MCF 10A (cell line): ENCODE results near the gene ARHGAP21. TPM values are rescaled to one million over a fixed set of nuclear protein-coding genes. Genes with fewer than 3 reads are reported as not detected.

ENCODE experiments used
- BruUV-seq: library from RNA; stranded (reverse); fragments of 400-500 nt; replicated peaks from 2 replicates; lab custom pipeline; 2021; lab: Mats Ljungman, UMichigan
- CTCF ChIA-PET: fragments of 300-600 bp; sonication (Branson Sonifier 250); formaldehyde crosslinking; extraction: SDS; loops from one replicate; lab custom pipeline; 2021; ENCODE audit warnings: antibody characterized with exemption, inconsistent platforms; lab: Yijun Ruan, JAX
- POLR2A ChIA-PET: fragments of 300-600, 350-650 bp; sonication (Branson Sonifier 250); formaldehyde crosslinking; extraction: SDS; loops from one replicate; lab custom pipeline; 2020; ENCODE audit warnings: antibody characterized with exemption, inconsistent platforms; lab: Yijun Ruan, JAX
- DNase-seq: peaks from one replicate; pipeline ENCODE4 v3.0.0-alpha.2; 2018; ENCODE audit not compliant: unreplicated experiment
- H3K27ac Mint-ChIP-seq: one replicate; pipeline ENCODE4 v1.8.0; 2022; ENCODE audit warnings: mild to moderate bottlenecking, low read depth, mixed read lengths; ENCODE audit not compliant: unreplicated experiment
- H3K27me3 Mint-ChIP-seq: one replicate; pipeline ENCODE4 v1.8.0; 2022; ENCODE audit warnings: mixed read lengths; ENCODE audit not compliant: insufficient read depth, unreplicated experiment
- H3K36me3 Mint-ChIP-seq: one replicate; pipeline ENCODE4 v1.8.0; 2022; ENCODE audit warnings: mild to moderate bottlenecking, moderate library complexity, mixed read lengths; ENCODE audit not compliant: insufficient read depth, unreplicated experiment
- H3K4me1 Mint-ChIP-seq: one replicate; pipeline ENCODE4 v1.8.0; 2022; ENCODE audit warnings: mixed read lengths; ENCODE audit not compliant: insufficient read depth, unreplicated experiment
- H3K4me3 Mint-ChIP-seq: one replicate; pipeline ENCODE4 v1.8.0; 2022; ENCODE audit warnings: mild to moderate bottlenecking, moderate library complexity, mixed read lengths; ENCODE audit not compliant: unreplicated experiment
- H3K9me3 Mint-ChIP-seq: one replicate; pipeline ENCODE4 v1.8.0; 2022; ENCODE audit warnings: mixed read lengths; ENCODE audit not compliant: unreplicated experiment
- intact Hi-C: fragments of 100-400 bp; cut with micrococcal nuclease; formaldehyde crosslinking; loops from 2 replicates; pipeline ENCODE4 v1.14.1; 2022
- total RNA-seq: library from RNA; stranded (reverse); gene quantifications from 2 replicates; pipeline ENCODE4 v1.2.3, GENCODE V29; 2022
- TF ChIP-seq, protein P1 (sequence below): fragments of 200-600 bp; IDR thresholded peaks from one replicate; pipeline ENCODE4 v1.8.0; 2022; ENCODE audit warnings: antibody characterized with exemption, mild to moderate bottlenecking; ENCODE audit not compliant: unreplicated experiment

Gene ARHGAP21
- total RNA-seq, 1 experiment from 2014 or later = 85.1 TPM

DNA sequence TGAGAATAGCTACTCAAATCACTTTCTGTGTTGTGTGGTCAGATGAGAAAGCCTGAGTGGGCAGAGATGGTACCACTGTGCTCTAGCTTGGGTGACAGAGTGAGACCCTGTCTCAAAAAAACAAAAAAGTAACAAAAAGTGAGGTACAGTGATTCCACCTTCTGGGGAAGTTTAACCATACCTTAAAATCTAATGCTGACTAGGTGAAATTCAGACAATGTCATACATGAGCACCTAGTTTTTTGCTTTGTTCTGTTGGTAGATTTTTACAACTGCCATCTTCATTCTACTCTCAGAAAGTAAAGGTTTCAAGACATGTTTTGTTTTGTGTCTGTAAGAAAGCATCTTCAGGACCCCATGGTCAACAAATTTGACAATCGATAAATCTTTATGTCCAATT, 144.2 kb downstream of the ARHGAP21 start:
- Mint-ChIP-seq H3K36me3 (peaks cover 29% of the 10 kb centered on the region), H3K27me3 (no peaks in the 10 kb centered on the region), H3K4me3 (no peak overlapping the region), H3K27ac (no peak overlapping the region), H3K9me3 (no peaks in the 10 kb centered on the region), H3K4me1 (peaks cover 6% of the 10 kb centered on the region)
- POLR2A ChIA-PET = no interaction called here
- intact Hi-C loops = no loop called here
- CTCF ChIA-PET = interaction anchor here (1.0 kb wide), 1 partner anchor 10 kb away, joined by 3 read pairs; no protein-coding TSS in a partner anchor
- TF ChIP-seq, protein P1, sequence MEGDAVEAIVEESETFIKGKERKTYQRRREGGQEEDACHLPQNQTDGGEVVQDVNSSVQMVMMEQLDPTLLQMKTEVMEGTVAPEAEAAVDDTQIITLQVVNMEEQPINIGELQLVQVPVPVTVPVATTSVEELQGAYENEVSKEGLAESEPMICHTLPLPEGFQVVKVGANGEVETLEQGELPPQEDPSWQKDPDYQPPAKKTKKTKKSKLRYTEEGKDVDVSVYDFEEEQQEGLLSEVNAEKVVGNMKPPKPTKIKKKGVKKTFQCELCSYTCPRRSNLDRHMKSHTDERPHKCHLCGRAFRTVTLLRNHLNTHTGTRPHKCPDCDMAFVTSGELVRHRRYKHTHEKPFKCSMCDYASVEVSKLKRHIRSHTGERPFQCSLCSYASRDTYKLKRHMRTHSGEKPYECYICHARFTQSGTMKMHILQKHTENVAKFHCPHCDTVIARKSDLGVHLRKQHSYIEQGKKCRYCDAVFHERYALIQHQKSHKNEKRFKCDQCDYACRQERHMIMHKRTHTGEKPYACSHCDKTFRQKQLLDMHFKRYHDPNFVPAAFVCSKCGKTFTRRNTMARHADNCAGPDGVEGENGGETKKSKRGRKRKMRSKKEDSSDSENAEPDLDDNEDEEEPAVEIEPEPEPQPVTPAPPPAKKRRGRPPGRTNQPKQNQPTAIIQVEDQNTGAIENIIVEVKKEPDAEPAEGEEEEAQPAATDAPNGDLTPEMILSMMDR = no peak
- no peak for DNase-seq
- BruUV-seq = no TSS peak

DNA sequence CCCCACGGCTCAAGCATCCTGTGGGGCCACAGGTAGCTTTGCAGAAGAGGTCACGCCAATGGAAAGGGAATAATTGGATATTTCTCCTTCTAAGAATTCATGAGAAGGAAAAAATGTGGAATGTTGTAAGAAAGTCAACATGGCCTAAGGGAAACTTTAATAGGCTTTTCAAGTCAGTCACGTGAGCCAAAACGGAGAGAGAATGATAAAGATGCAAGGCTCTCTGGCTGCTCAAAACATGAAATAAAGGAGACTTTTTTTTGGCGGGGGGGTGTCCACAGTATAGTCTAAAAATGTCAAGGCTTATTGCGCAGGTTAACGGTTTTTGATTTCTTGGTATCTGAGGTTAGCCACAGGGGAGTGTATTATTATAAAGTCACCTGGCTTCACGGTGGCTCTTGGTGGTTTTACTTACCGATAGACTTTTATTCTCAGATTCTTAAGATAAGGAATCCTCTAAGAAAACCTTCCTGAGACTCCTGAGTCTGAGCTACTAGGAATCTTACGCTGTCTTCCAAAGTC, 148.1 kb downstream of the ARHGAP21 start:
- no peaks in the 10 kb centered on the region for H3K27me3 Mint-ChIP-seq
- peaks cover 6% of the 10 kb centered on the region for H3K4me1 Mint-ChIP-seq
- TF ChIP-seq, protein P1 = no peak
- no peak overlapping the region for H3K4me3 Mint-ChIP-seq
- peaks cover 21% of the 10 kb centered on the region for H3K36me3 Mint-ChIP-seq
- H3K27ac Mint-ChIP-seq = no peak overlapping the region
- DNase-seq = no peak
- no TSS peak for BruUV-seq
- POLR2A ChIA-PET = no interaction called here
- intact Hi-C loops = no loop called here
- CTCF ChIA-PET = interaction anchor here (0.7 kb wide), 1 partner anchor 23 kb away, joined by 3 read pairs; no protein-coding TSS in a partner anchor
- no peaks in the 10 kb centered on the region for H3K9me3 Mint-ChIP-seq

DNA sequence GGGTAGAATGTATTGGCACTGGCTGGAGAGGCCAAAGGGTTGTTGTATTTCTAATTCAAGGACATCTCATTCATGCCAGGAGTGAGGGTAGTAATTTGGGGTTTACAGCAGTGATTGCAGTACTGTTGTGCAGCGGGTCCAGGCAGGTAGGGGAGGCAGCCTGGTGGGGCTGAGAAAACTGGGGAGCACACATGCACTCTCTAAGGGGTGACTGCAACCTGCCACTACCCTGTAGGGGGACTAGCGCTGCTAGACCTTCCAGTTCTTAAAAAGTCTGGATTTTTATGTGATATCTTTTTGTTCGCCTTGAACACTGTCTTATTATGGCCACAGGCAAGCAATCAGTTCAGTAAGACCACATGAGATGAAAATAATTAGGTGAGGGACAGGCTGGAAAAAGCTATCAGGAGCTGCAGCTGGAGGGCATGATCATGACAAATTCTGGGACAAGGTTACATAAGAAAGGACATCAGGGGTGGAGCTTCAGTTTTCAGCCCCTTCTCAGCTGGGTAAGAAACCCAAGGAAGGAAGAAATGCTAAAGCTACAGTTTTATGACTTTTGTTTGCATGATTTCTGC, 149.0 kb downstream of the ARHGAP21 start:
- no peaks in the 10 kb centered on the region for H3K27me3 Mint-ChIP-seq
- ChIA-PET POLR2A (no interaction called here), CTCF (no interaction called here)
- peaks cover 12% of the 10 kb centered on the region for H3K36me3 Mint-ChIP-seq
- no peaks in the 10 kb centered on the region for H3K9me3 Mint-ChIP-seq
- no peak overlapping the region for H3K4me3 Mint-ChIP-seq
- no TSS peak for BruUV-seq
- TF ChIP-seq, protein P1 = no peak
- intact Hi-C loops = no loop called here
- DNase-seq = no peak
- no peak overlapping the region for H3K27ac Mint-ChIP-seq
- H3K4me1 Mint-ChIP-seq = peaks cover 6% of the 10 kb centered on the region

- Mint-ChIP-seq H3K27ac (no peak overlapping the region), H3K4me1 (peaks cover 6% of the 10 kb centered on the region), H3K36me3 (peaks cover 7% of the 10 kb centered on the region), H3K27me3 (no peaks in the 10 kb centered on the region), H3K4me3 (no peak overlapping the region), H3K9me3 (no peaks in the 10 kb centered on the region)
- intact Hi-C loops = no loop called here
- DNase-seq = no peak
- BruUV-seq = no TSS peak
- TF ChIP-seq, protein P1 = no peak
- CTCF ChIA-PET = interaction anchor here (0.6 to 1.2 kb wide), 3 partner anchors 18 to 580 kb away, joined by 3 to 5 read pairs (median 3); no protein-coding TSS in a partner anchor
- POLR2A ChIA-PET = no interaction called here
Observed at GRCh38 chr10:24574161-24574560, 149.5 kb downstream of the ARHGAP21 start.
